RWPE1 (cell line): ENCODE data around the gene ABHD17A.

Experiments used
- CTCF ChIA-PET: fragments of 350-600 bp; sonication (Branson Sonifier 250); formaldehyde crosslinking; extraction: SDS; loops from one replicate; lab custom pipeline; 2021; lab: Yijun Ruan, JAX
- POLR2A ChIA-PET: fragments of 400-600 bp; formaldehyde crosslinking; extraction: SDS; loops from one replicate; lab custom pipeline; 2020; ENCODE audit warnings: antibody characterized with exemption; ENCODE audit not compliant: low non-redundant PET; lab: Yijun Ruan, JAX
- DNase-seq: peaks from one replicate; pipeline ENCODE4 v3.0.0; 2012; ENCODE audit warnings: low spot score
- H3K27ac ChIP-seq: fragments of 450-650 bp; 2 replicates; pipeline ENCODE4 v1.5.1; 2017
- CTCF ChIP-seq: fragments of 450-650 bp; conservative IDR thresholded peaks from 2 replicates; pipeline ENCODE4 v1.5.1; 2017; ENCODE audit warnings: low read depth, mild to moderate bottlenecking

The ABHD17A gene

DNA sequence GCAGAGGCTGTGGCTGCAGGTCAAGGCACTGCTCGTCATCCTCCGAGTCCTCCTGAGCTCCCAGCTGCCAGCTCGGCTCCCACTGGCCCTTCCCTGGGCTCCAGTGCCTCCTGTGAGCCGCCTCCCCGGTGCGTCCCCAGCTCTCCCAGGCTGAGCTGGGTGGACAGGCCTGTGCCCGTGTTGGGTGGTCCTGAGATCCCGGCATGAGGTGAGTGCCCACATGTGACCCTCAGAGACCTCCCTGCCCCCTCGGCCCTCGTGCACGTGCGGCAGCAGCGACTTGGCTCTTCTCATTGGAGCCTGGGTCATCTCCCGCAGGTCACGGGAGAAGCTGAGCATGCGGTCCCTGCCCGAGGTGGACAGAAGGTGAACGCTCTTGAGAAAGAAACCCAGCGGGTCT lies 35.3 kb upstream of the ABHD17A start:
- ChIA-PET CTCF (interaction anchor here (1.3 kb wide), 1 partner anchor 23 kb away, joined by 5 read pairs; no protein-coding TSS in a partner anchor), POLR2A (no interaction called here)
- TF ChIP-seq CTCF: no peak
- DNase-seq: no peak
- H3K27ac ChIP-seq: no peak overlapping the region

- no peak for DNase-seq
- H3K27ac ChIP-seq: no peak overlapping the region
- no peak for TF ChIP-seq CTCF
- CTCF ChIA-PET: no interaction called here
- POLR2A ChIA-PET: no interaction called here
Measured at GRCh38 chr19:1918975-1919374, 33.7 kb upstream of the ABHD17A start.

- TF ChIP-seq CTCF: no peak
- ChIA-PET POLR2A (no interaction called here), CTCF (interaction anchor here (0.6 to 0.7 kb wide), 2 partner anchors 23 to 46 kb away, joined by 3 read pairs; no protein-coding TSS in a partner anchor)
- peak overlapping the region; percentile 35 for H3K27ac ChIP-seq
- no peak for DNase-seq
Measured at GRCh38 chr19:1917926-1918325, 32.6 kb upstream of the ABHD17A start.

DNA sequence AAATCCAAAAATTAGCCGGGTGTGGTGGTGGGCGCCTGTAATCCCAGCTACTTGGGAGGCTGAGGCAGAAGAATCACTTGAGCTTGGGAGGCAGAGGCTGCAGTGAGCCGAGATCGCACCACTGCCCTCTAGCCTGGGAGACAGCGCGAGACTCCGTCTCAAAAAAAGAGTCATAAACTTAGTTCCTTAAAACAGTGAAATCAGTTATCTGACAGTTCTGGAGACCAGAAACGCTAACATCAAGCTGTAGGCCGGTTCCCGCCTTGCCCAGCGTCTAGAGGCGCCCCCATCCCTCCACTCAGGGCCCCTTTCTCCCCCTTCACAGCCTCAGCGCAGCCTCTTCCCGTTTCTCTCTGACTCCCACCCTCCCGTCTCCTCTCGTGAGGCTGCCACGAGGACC lies 31.9 kb upstream of the ABHD17A start:
- CTCF ChIA-PET: interaction anchor here (0.7 kb wide), 1 partner anchor 22 kb away, joined by 3 read pairs; no protein-coding TSS in a partner anchor
- POLR2A ChIA-PET: no interaction called here
- no peak for TF ChIP-seq CTCF
- H3K27ac ChIP-seq: peak overlapping the region; percentile 21
- no peak for DNase-seq

GRCh38 chr19:1914826-1915341 lies 29.6 kb upstream of the ABHD17A start:
- DNase-seq: no peak
- ChIA-PET POLR2A (no interaction called here), CTCF (interaction anchor here (0.6 to 2.0 kb wide), 3 partner anchors 15 to 41 kb away, joined by 5 to 8 read pairs (median 5); no protein-coding TSS in a partner anchor)
- no peak for TF ChIP-seq CTCF
- peak overlapping the region; percentile 49 for H3K27ac ChIP-seq

- TF ChIP-seq CTCF: no peak
- peak overlapping the region; percentile 49 for H3K27ac ChIP-seq
- DNase-seq: no peak
- ChIA-PET POLR2A (no interaction called here), CTCF (interaction anchor here (0.6 to 2.0 kb wide), 3 partner anchors 16 to 42 kb away, joined by 5 read pairs; no protein-coding TSS in a partner anchor)
Measured at GRCh38 chr19:1913781-1914577, 28.7 kb upstream of the ABHD17A start.
